HS-5 (cell line): ENCODE data around the gene RBM19.

Source experiments
- DNase-seq: peaks from one replicate; pipeline ENCODE4 v3.0.0-alpha.2; 2012; ENCODE audit warnings: low read depth

RBM19 gene

DNA sequence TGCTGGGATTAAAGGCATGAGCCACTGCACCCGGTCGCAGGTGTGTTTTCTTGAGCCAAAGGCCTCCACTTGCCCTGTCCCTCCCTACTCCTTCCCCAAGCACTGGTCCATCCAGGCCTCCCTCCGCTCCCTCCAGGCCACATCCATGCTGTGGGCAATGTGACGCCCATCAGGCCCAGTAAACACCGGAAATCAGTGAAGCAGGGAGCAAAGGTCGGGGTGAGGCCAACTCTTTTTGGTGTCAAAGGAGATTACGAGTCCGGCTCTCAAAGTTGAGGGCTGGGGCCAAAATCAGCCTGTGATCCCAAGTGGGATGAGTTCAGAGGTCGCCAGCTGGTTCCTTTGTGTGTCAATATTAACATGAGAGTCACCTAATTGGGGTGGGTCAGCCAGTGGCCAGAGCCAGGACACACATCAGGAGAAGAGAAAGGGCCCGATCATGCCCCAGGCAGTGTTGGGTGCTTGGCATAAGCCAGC lies 195.7 kb downstream of the RBM19 start:
- DNase-seq: no peak

DNA sequence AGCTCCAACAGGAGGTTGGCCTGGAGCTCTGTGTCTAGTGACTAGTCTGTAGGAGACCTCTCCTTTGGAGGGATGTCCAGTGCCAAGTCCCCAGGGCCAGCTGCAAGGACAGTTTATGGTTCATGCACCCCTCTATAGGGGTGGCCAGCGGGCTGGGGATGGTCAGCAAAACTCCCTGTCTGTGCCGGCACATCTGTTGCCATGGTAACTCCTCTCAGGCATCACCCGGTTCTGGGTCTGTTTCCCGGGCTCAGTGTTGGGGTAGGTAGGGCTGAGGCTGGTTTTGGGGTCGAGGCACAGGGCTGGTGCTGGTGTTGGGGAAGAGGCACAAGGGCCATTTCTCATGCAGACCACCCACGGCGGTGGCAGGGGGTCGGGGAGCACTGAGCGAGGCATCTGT lies 196.8 kb downstream of the RBM19 start:
- DNase-seq: no peak

DNA sequence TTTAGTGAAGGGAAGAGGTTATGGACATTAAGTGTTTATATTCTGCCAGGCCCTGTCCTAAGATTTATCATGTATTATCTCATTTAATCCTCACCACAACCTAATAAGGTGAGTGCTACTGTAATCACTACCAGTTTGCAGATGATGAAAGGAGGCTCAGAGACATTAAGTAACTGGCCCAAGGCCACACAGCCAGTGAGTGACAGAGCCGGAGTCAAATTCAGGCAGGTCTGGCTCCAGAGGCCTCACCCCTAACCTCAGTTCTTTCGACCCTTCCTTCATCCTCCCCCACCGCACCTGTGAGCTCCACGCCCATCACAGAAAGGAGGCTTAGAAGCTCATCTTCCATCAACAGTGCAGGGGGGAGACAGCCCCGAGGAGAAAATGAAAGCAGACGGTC lies 197.3 kb downstream of the RBM19 start:
- DNase-seq: no peak

DNA sequence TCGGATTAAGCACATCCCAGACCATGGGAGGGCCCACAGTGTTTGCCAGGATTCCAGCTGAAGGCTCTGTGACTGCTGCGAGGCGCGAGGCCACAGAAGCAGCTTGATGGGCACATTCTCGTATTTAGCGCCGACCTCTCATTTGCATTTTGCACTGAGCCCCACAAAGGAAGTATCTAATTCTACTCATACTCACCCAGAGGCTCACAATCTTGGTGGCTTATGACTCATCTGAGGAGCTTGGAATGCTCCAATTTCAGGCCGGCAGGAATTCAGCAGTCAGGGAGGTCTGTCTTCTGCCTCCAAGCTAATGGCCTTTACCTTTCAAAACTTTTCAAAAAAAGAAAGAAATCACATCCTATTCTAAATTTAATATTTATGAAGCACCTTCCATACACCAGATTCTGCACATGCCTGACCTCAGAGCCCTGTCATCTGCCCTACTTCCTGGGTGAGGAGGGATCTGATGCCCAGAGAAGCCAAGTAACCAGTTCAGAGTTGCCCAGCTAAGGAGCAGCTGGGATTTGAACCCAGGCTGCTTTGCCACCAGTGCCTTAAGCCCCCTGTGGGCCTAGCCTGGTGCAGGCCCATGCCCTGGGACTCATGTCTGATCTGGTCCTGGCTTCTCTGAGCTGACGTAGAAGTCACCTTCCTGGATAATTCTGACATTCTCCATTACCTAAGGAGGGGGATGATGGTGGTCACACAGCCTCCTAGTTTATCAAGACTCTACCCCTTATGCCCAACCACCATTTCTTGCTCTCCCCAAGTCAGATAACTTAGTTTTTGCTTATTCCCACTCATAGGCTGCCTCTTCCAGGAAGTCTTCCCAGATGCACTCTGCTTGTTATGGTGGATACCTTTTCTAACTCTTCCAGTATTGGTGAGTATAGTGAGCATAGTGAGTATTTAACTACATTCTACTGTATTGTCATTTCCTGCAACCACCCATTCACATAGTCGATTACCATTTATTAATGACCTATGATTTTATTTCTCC lies 198.9 kb downstream of the RBM19 start:
- peak; percentile 64 for DNase-seq
